GM12875 (cell line): ENCODE results near the gene ATP13A2.
"Not testable (repeated sequence)": the region's sequence is repeated elsewhere in the genome, so short reads cannot be mapped to it uniquely, and the experiment has no call there.

Experiments
- H3K4me3 ChIP-seq: one replicate; pipeline ENCODE4 v1.5.1; 2011; ENCODE audit warnings: low read depth, low read length, control low read depth
- CTCF ChIP-seq: IDR thresholded peaks from 2 replicates; pipeline ENCODE4 v1.5.1; 2011; ENCODE audit warnings: low read depth, mild to moderate bottlenecking, control low read depth, inconsistent platforms, low read length, moderate library complexity, borderline replicate concordance; ENCODE audit not compliant: insufficient read depth

Gene ATP13A2

DNA sequence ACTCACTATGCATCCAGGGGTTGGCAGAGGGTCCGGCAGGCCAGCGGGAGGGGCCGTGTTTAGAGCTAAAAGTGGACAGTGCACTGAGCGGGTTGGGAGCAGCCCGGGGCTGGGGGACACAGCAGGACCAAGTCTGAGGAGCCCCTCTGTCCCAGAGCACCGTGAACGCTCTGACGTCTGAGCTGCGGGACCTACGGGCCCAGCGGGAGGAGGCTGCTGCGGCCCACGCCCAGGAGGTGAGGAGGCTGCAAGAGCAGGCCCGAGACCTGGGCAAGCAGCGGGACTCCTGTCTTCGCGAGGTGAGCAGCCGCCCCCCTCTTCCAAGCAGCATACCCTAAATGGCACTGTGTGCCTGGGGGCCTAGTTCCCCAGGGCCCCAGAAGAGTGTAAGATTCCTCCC lies 57.1 kb downstream of the ATP13A2 start:
- no peak overlapping the region for H3K4me3 ChIP-seq
- TF ChIP-seq CTCF: no peak

GRCh38 chr1:16952376-16952775 lies 59.4 kb downstream of the ATP13A2 start:
- H3K4me3 ChIP-seq: not testable (repeated sequence)

- not testable (repeated sequence) for H3K4me3 ChIP-seq
Measured at GRCh38 chr1:16949026-16949425, 62.7 kb downstream of the ATP13A2 start.

DNA sequence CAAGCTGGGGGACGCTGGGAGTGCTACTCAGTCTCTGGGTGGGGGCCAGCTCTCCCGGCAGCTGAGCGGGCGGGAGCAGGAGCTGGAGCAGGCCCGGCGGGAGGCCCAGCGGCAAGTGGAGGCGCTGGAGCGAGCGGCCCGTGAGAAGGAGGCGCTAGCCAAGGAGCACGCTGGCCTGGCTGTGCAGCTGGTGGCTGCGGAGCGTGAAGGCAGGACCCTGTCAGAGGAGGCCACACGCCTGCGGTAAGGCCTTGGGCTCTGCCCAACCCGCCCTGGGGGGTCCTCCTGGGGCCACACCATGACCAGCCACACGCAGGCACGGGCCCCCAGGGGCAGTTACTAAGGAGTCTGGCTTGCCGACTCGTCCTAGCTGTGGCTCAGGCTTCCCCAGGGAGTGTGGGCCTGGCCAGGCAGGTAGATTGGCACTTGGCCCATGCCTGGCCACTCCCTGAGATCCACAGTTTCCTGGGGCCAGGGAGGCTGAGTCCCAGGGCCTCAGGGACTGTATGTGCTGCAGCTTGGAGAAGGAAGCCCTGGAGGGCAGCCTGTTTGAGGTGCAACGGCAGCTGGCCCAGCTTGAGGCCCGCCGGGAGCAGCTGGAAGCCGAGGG lies 63.3 kb downstream of the ATP13A2 start:
- H3K4me3 ChIP-seq: not testable (repeated sequence)

GRCh38 chr1:16946646-16947045 lies 65.1 kb downstream of the ATP13A2 start:
- no peak for TF ChIP-seq CTCF
- H3K4me3 ChIP-seq: no peak overlapping the region

DNA sequence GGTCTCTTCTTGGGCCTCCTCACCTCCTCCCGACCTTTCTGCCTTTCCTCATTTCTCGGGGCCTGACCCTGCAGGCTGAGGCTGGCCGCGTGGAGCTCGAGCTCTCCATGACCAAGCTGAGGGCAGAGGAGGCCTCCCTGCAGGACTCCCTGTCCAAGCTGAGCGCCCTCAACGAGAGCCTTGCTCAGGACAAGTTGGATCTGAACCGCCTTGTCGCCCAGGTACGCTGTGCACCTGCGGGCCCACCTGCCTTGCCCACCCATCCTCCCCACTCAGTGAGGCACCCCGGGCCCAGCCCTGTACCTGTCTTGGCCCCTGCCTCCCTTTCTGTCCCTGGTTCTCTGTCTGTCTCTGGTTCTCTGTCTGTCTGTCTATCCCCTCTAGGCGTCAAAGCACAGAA lies 65.5 kb downstream of the ATP13A2 start:
- H3K4me3 ChIP-seq: not testable (repeated sequence)

- not testable (repeated sequence) for H3K4me3 ChIP-seq
Measured at GRCh38 chr1:16945512-16945911, 66.2 kb downstream of the ATP13A2 start.

- H3K4me3 ChIP-seq: no peak overlapping the region
- TF ChIP-seq CTCF: no peak
Measured at GRCh38 chr1:16944038-16944437, 67.7 kb downstream of the ATP13A2 start.

- H3K4me3 ChIP-seq: not testable (repeated sequence)
Measured at GRCh38 chr1:16939386-16940180, 72.1 kb downstream of the ATP13A2 start.

- no peak overlapping the region for H3K4me3 ChIP-seq
Measured at GRCh38 chr1:16938351-16939321, 73.1 kb downstream of the ATP13A2 start.

DNA sequence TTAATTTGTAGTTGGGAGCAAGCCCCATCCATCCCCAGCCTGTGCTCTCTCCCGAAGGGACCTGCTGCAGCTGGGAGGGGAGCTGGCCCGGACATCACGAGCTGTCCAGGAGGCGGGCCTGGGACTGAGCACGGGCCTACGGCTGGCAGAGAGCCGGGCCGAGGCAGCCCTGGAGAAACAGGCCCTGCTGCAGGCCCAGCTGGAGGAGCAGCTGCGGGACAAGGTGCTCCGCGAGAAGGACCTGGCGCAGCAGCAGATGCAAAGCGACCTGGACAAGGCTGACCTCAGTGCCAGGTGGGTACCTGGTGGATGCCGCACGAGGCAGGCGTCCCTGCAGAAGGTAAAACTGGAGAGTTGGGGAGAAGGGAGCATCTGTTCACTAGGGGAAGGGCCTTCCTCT lies 75.1 kb downstream of the ATP13A2 start:
- H3K4me3 ChIP-seq: not testable (repeated sequence)

More at GRCh38 chr1:16938351-16939321, 73.1 kb downstream of the ATP13A2 start:
- TF ChIP-seq CTCF: no peak
